ENCODE results near the gene SNRPA1.

DNA sequence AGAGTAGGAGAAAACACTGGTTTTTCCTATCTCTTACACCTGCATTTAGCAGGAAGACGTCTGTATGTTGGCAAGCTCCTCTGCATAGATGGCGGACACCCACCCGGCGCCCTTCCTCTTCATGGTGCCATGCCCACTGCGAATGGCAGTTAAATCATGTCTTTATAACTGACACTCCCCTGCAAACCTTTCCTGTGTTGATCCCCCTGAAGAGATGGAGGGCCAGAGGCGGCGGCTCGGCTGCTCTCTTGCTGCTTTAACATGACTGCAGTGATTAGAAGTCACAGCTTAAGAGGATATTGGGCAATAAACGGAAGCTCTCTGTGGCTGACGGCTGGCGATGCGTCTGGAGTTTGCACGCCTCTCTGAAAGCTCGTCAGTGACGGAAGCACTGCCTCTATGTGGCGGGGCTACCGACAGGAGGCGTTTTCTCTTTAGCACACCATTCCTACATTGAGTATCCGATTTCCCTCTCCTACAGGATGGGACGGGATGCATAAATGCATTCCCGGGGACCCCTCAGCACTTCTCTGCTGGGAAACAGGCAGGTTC is 25.5 kb upstream of the SNRPA1 start:
- TF ChIP-seq CTCF (IDR thresholded peaks at IDR 0.05), result peak in 1 of 4 experiments; percentile 20
- no peak for TF ChIP-seq POLR2A (IDR thresholded peaks at IDR 0.05)
- TF ChIP-seq POLR2AphosphoS5 (IDR thresholded peaks at IDR 0.05), result no peak

Data from sigmoid colon (tissue), 4 donors.